Glutamatergic neuron (in vitro differentiated cells): Measurements from ENCODE around the gene KRT8. TPM values are rescaled to one million over a fixed set of nuclear protein-coding genes. Genes with fewer than 3 reads are reported as not detected.

Source experiments
- DNase-seq: peaks from one replicate; pipeline ENCODE4 v3.0.0; 2022
- H3K27ac Mint-ChIP-seq: one replicate; pipeline ENCODE4 v1.8.0; 2020; ENCODE audit warnings: mild to moderate bottlenecking, mixed read lengths, inconsistent platforms; ENCODE audit not compliant: unreplicated experiment
- H3K27me3 Mint-ChIP-seq: one replicate; pipeline ENCODE4 v1.8.0; 2020; ENCODE audit warnings: mild to moderate bottlenecking, moderate library complexity, mixed read lengths, inconsistent platforms; ENCODE audit not compliant: unreplicated experiment
- H3K36me3 Mint-ChIP-seq: one replicate; pipeline ENCODE4 v1.8.0; 2020; ENCODE audit warnings: mild to moderate bottlenecking, mixed read lengths, inconsistent platforms; ENCODE audit not compliant: unreplicated experiment
- H3K4me1 Mint-ChIP-seq: one replicate; pipeline ENCODE4 v1.8.0; 2020; ENCODE audit warnings: mild to moderate bottlenecking, low read depth, mixed read lengths, inconsistent platforms; ENCODE audit not compliant: unreplicated experiment
- H3K4me3 Mint-ChIP-seq: one replicate; pipeline ENCODE4 v1.8.0; 2020; ENCODE audit warnings: mild to moderate bottlenecking, mixed read lengths, inconsistent platforms; ENCODE audit not compliant: unreplicated experiment
- H3K9me3 Mint-ChIP-seq: one replicate; pipeline ENCODE4 v1.8.0; 2020; ENCODE audit warnings: mild to moderate bottlenecking, moderate library complexity, mixed read lengths, inconsistent platforms; ENCODE audit not compliant: unreplicated experiment
- total RNA-seq: library from RNA; stranded (reverse); fragmentation: NEBNext Ultra II Directional; extraction: Animal tissue kit (Norgen Biotek cat#: 25700); gene quantifications from one replicate; pipeline ENCODE4 v1.2.1, GENCODE V29; 2021; ENCODE audit not compliant: unreplicated experiment
- TF ChIP-seq, protein P1 (sequence below): fragments of 200-600 bp; sonication (generic); IDR thresholded peaks from one replicate; pipeline ENCODE4 v1.5.0; 2021; ENCODE audit not compliant: partially characterized antibody, unreplicated experiment

KRT8 gene
- total RNA-seq, 1 donor from 2014 or later: 14.0 TPM

- no peak for DNase-seq
- H3K9me3 Mint-ChIP-seq: peaks cover 2% of the 10 kb centered on the region
- TF ChIP-seq, protein P1, sequence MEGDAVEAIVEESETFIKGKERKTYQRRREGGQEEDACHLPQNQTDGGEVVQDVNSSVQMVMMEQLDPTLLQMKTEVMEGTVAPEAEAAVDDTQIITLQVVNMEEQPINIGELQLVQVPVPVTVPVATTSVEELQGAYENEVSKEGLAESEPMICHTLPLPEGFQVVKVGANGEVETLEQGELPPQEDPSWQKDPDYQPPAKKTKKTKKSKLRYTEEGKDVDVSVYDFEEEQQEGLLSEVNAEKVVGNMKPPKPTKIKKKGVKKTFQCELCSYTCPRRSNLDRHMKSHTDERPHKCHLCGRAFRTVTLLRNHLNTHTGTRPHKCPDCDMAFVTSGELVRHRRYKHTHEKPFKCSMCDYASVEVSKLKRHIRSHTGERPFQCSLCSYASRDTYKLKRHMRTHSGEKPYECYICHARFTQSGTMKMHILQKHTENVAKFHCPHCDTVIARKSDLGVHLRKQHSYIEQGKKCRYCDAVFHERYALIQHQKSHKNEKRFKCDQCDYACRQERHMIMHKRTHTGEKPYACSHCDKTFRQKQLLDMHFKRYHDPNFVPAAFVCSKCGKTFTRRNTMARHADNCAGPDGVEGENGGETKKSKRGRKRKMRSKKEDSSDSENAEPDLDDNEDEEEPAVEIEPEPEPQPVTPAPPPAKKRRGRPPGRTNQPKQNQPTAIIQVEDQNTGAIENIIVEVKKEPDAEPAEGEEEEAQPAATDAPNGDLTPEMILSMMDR: no peak
- no peak overlapping the region for H3K27ac Mint-ChIP-seq
- peaks cover 12% of the 10 kb centered on the region for H3K27me3 Mint-ChIP-seq
- H3K4me1 Mint-ChIP-seq: peaks cover 8% of the 10 kb centered on the region
- no peaks in the 10 kb centered on the region for H3K36me3 Mint-ChIP-seq
- H3K4me3 Mint-ChIP-seq: no peak overlapping the region
Measured at GRCh38 chr12:52877242-52877641, 27.6 kb downstream of the KRT8 start.

- no peak for DNase-seq
- Mint-ChIP-seq H3K27me3 (peaks cover 16% of the 10 kb centered on the region), H3K27ac (no peak overlapping the region), H3K36me3 (no peaks in the 10 kb centered on the region), H3K4me1 (peaks cover 8% of the 10 kb centered on the region), H3K9me3 (peaks cover 2% of the 10 kb centered on the region), H3K4me3 (no peak overlapping the region)
- TF ChIP-seq, protein P1: no peak
Measured at GRCh38 chr12:52876372-52876771, 28.5 kb downstream of the KRT8 start.

DNA sequence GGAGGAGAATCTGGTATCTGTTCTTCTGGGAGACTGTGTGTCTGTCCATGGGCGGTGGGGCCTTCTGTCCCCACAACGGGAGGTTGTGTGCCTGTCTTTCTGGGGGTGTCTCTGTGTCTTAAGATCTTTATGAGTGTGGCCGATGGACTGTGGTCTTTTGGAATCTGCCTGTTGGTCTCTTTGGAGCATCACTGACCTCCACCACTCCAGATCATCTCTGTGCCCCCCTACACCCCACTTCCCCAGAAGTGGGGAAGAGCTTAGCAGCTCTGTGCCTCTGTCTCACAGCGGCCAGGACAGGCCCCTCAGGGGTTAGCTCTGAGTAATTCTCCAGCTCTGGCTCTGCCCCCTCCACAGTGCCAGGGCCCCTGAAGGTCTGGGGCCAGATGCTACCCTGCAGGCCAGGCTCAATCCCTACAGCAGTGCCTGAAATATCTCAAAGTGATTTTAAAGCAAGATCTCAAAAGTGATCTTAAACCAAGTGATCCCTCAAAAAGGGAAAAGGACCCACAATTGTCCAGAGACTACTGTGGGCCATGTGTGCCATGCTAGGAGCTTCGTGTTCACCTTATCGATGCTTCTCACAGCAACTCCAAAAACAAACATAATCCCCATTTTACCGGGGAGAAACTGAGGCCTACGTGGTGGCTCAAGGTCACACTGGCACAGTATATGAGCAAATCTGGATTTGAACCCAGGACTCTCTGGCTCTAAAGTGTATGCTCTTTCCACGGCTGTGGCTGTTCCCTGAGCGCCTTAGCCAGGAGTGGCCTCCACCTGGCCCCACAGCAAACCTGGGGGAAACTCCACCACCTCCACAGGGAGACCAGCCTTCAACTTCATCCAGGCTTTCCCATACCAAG lies 30.1 kb downstream of the KRT8 start:
- Mint-ChIP-seq H3K9me3 (no peaks in the 10 kb centered on the region), H3K27ac (no peak overlapping the region), H3K27me3 (peaks cover 14% of the 10 kb centered on the region), H3K4me3 (peak overlapping the region; percentile 81), H3K36me3 (no peaks in the 10 kb centered on the region), H3K4me1 (peaks cover 8% of the 10 kb centered on the region)
- TF ChIP-seq, protein P1: no peak
- DNase-seq: no peak

GRCh38 chr12:52873832-52874572 lies 30.9 kb downstream of the KRT8 start:
- H3K27ac Mint-ChIP-seq: no peak overlapping the region
- peak; percentile 43 for DNase-seq
- TF ChIP-seq, protein P1: no peak

DNA sequence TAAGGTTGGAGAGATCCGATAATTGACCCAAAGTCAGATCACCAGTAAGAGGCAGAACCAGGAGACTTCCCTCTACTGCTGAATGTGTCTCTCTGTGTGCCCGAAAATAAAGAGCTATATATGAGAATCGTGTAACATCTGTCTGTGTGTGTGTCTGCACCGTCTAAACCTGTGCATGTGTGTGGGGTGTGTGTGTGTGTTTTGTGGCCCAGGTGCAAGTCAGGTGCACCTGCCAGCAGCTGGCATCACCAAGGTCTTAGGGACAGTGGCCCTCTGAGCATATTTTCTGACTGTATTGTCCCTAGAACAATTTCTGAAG lies 31.4 kb downstream of the KRT8 start:
- peak overlapping the region; percentile 78 for H3K4me3 Mint-ChIP-seq
- peak overlapping the region; percentile 4 for H3K27ac Mint-ChIP-seq
- no peak for DNase-seq
- no peaks in the 10 kb centered on the region for H3K9me3 Mint-ChIP-seq
- peaks cover 17% of the 10 kb centered on the region for H3K27me3 Mint-ChIP-seq
- H3K4me1 Mint-ChIP-seq: peaks cover 6% of the 10 kb centered on the region
- TF ChIP-seq, protein P1: no peak
- H3K36me3 Mint-ChIP-seq: no peaks in the 10 kb centered on the region

More at GRCh38 chr12:52873832-52874572, 30.9 kb downstream of the KRT8 start:
- peaks cover 8% of the 10 kb centered on the region for H3K4me1 Mint-ChIP-seq
- H3K9me3 Mint-ChIP-seq: no peaks in the 10 kb centered on the region
- H3K36me3 Mint-ChIP-seq: no peaks in the 10 kb centered on the region
- H3K27me3 Mint-ChIP-seq: peaks cover 17% of the 10 kb centered on the region
- H3K4me3 Mint-ChIP-seq: peak overlapping the region; percentile 81
